Natural killer cell (primary cell): ENCODE measurements around the gene TMEM186. TPM values are rescaled to one million over a fixed set of nuclear protein-coding genes. Genes with fewer than 3 reads are reported as not detected.

Experiments
- ATAC-seq, 3 donors: fragments of 150-1000 bp in 2 of 3; fragments of 200-7000 bp in 1 of 3; cut with Tn5 transposase; 1 replicate in 1 of 3; 2 replicates in 2 of 3; pipeline ENCODE4 v1.10.0; 2021; ENCODE audit warnings: mild to moderate bottlenecking in 2 of 3, moderate library complexity in 2 of 3
- DNase-seq, 2 donors: peaks; one replicate each; pipeline versions ENCODE4 v3.0.0 to v3.0.0-alpha.2; 2013 to 2021; ENCODE audit warnings: mixed read lengths in 1 of 2
- H3K27ac ChIP-seq: one replicate; pipeline ENCODE4 v1.5.1; 2013; ENCODE audit warnings: mild to moderate bottlenecking, low read length
- H3K27me3 ChIP-seq: one replicate; pipeline ENCODE4 v1.6.1; 2013; ENCODE audit warnings: low read length; ENCODE audit not compliant: control insufficient read depth, insufficient read depth
- H3K36me3 ChIP-seq: one replicate; pipeline ENCODE4 v1.6.1; 2013; ENCODE audit warnings: low read length; ENCODE audit not compliant: control insufficient read depth, insufficient read depth
- H3K4me1 ChIP-seq: one replicate; pipeline ENCODE4 v1.6.1; 2013; ENCODE audit warnings: low read length; ENCODE audit not compliant: control insufficient read depth, insufficient read depth
- H3K4me3 ChIP-seq: one replicate; pipeline ENCODE4 v1.5.1; 2013; ENCODE audit warnings: low read length
- H3K9me3 ChIP-seq: one replicate; pipeline ENCODE4 v1.6.1; 2013; ENCODE audit warnings: low read length; ENCODE audit not compliant: control insufficient read depth, insufficient read depth
- H3K27ac Mint-ChIP-seq, 2 donors: one replicate each; pipeline ENCODE4 v1.8.0; 2022; ENCODE audit warnings: mild to moderate bottlenecking in 2 of 2, mixed read lengths in 2 of 2, moderate library complexity in 1 of 2
- H3K27me3 Mint-ChIP-seq, 2 donors: one replicate each; pipeline ENCODE4 v1.8.0; 2022; ENCODE audit warnings: low read depth in 2 of 2, mixed read lengths in 2 of 2
- H3K36me3 Mint-ChIP-seq: one replicate; pipeline ENCODE4 v1.8.0; 2022; ENCODE audit warnings: mixed read lengths
- H3K4me1 Mint-ChIP-seq, 2 donors: one replicate each; pipeline ENCODE4 v1.8.0; 2022; ENCODE audit warnings: mixed read lengths in 2 of 2
- H3K4me3 Mint-ChIP-seq: one replicate; pipeline ENCODE4 v1.8.0; 2022; ENCODE audit warnings: mild to moderate bottlenecking, moderate library complexity, mixed read lengths
- H3K9me3 Mint-ChIP-seq, 2 donors: one replicate each; pipeline ENCODE4 v1.8.0; 2022; ENCODE audit warnings: mixed read lengths in 2 of 2
- CTCF ChIP-seq: fragments of 200-600 bp; IDR thresholded peaks from one replicate; pipeline ENCODE4 v1.8.0; 2022; ENCODE audit warnings: antibody characterized with exemption
- WGBS: methylation state at CpG from one replicate; pipeline ENCODE4 v1.1.7; 2013; ENCODE audit warnings: missing lambda C conversion rate; ENCODE audit not compliant: insufficient coverage; 5-methylcytosine and 5-hydroxymethylcytosine counted together
- intact Hi-C: fragments of 100-400 bp; cut with micrococcal nuclease; formaldehyde crosslinking; loops from one replicate; pipeline ENCODE4 v1.14.2; 2022
- total RNA-seq, 4 donors: library from RNA; stranded (reverse); fragments of 120-200 nt in 1 of 4; gene quantifications; one replicate each; pipeline versions ENCODE4 v1.2.3 to v1.2.4, GENCODE V29; 2013 to 2022

TMEM186 gene
- total RNA-seq, 3 donors from 2014 or later (not counting 1 experiment from before 2014, with no cell fraction given): 3.0 to 5.2 (median 4.1) TPM

- no peaks in the 10 kb centered on the region for H3K27me3 Mint-ChIP-seq
- ATAC-seq (peak in 1 of 3 donors; percentile 6), DNase-seq (no peak)
- H3K36me3 ChIP-seq: peaks cover 9% of the 10 kb centered on the region
- intact Hi-C loops: loop anchor here (5.0 to 10.0 kb wide), 3 partner anchors 84 to 233 kb away; partner anchors contain the start of genes LITAFD and USP7
- H3K4me1 ChIP-seq: peaks cover 20% of the 10 kb centered on the region
- H3K9me3 ChIP-seq: no peaks in the 10 kb centered on the region
- TF ChIP-seq CTCF: no peak
- H3K9me3 Mint-ChIP-seq: no peaks in the 10 kb centered on the region
- 3% methylated on average over 6 of the region's 6 CpGs for WGBS
- peak overlapping the region; percentile 77 for H3K4me3 ChIP-seq
- no peaks in the 10 kb centered on the region for H3K27me3 ChIP-seq
- H3K4me1 Mint-ChIP-seq: peaks cover 34 to 38% of the 10 kb centered on the region in 2 donors
- peak overlapping the region; percentile 66 for H3K27ac ChIP-seq
- peak overlapping the region; percentile 88 for H3K4me3 Mint-ChIP-seq
- peak overlapping the region; percentile 88 to 96 for H3K27ac Mint-ChIP-seq
- H3K36me3 Mint-ChIP-seq: peaks cover 4% of the 10 kb centered on the region
These were observed 712 bp upstream of the TMEM186 start for GRCh38 chr16:8798174-8798527.

DNA sequence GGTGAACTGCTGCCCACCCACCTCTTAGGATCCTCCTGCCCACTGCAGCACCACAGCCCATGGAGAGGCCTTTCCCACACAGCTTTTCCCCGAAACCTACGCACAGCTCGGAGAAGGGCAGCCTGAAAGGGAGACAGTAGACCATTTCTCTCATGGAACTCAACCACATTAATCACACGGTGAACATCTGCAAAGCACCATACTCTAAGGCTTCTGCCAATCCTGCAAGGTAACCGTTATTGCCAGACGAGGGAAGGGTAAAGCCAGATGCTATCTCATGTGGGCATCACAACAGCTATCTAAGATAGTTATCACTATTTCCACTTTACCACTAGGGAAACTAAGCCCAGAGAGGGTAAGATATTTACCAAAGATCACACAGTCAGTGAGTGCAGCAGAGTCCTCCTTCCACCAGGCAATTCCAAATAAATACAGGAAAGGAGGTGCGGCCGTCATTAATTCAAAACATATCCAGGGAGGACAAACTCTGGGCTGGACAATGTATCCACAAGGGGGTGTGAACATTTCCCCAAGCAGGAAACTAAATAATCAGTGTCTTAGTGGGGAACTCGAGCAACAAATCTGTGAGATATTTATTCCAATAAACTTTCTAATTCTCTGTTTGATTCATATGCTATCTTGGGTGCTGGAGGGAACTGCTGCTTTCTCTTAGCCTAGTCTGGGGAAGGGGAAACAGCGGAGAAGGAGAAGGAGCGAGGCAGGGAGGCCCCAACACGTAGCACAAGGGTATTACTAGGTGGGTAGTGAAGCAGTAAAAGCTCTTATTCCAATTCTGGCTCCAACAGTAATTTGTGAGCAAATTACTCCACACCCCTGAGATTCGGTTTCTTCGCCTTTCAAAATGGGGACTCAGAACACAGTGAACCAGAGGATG lies 723 bp downstream of the TMEM186 start:
- Mint-ChIP-seq H3K27me3 (no peaks in the 10 kb centered on the region), H3K4me3 (peak overlapping the region; percentile 88), H3K27ac (peak overlapping the region; percentile 88 to 96), H3K9me3 (no peaks in the 10 kb centered on the region), H3K4me1 (peaks cover 30 to 35% of the 10 kb centered on the region in 2 donors), H3K36me3 (no peaks in the 10 kb centered on the region)
- Histone ChIP-seq H3K27ac (peak overlapping the region; percentile 66), H3K4me3 (peak overlapping the region; percentile 77), H3K36me3 (peaks cover 2% of the 10 kb centered on the region), H3K27me3 (no peaks in the 10 kb centered on the region), H3K9me3 (no peaks in the 10 kb centered on the region), H3K4me1 (peaks cover 20% of the 10 kb centered on the region)
- no peak for TF ChIP-seq CTCF
- DNase-seq (no peak), ATAC-seq (no peak)
- 51% methylated on average over 13 of the region's 14 CpGs for WGBS
- intact Hi-C loops: loop anchor here (1.0 to 10.0 kb wide), 5 partner anchors 73 to 232 kb away; partner anchors contain the start of genes ABAT, CARHSP1, LITAFD and USP7

GRCh38 chr16:8795818-8796217 lies 1.6 kb downstream of the TMEM186 start:
- WGBS: 95% methylated on average over 10 of the region's 10 CpGs
- no peak overlapping the region for H3K4me3 ChIP-seq
- H3K36me3 ChIP-seq: peaks cover 2% of the 10 kb centered on the region
- H3K4me1 Mint-ChIP-seq: peaks cover 30 to 35% of the 10 kb centered on the region in 2 donors
- H3K4me1 ChIP-seq: peaks cover 20% of the 10 kb centered on the region
- intact Hi-C loops: loop anchor here (2.0 to 10.0 kb wide), 4 partner anchors 86 to 231 kb away; partner anchors contain the start of genes ABAT, LITAFD and USP7
- H3K27me3 ChIP-seq: no peaks in the 10 kb centered on the region
- no peaks in the 10 kb centered on the region for H3K9me3 Mint-ChIP-seq
- H3K4me3 Mint-ChIP-seq: no peak overlapping the region
- no peaks in the 10 kb centered on the region for H3K9me3 ChIP-seq
- DNase-seq: no peak
- peak overlapping the region; percentile 22 to 57 for H3K27ac Mint-ChIP-seq
- no peak overlapping the region for H3K27ac ChIP-seq
- TF ChIP-seq CTCF: no peak
- H3K27me3 Mint-ChIP-seq: no peaks in the 10 kb centered on the region
- H3K36me3 Mint-ChIP-seq: no peaks in the 10 kb centered on the region
- ATAC-seq: no peak
